Measurements from ENCODE around the gene SIL1. TPM values are rescaled to one million over a fixed set of nuclear protein-coding genes. Genes with fewer than 3 reads are reported as not detected.

Gene SIL1
- 113 and 143 TPM in 2 replicates for total RNA-seq

GRCh38 chr5:139197710-139198669 is at the start of gene SIL1:
SIL1 (minus strand) TSS chr5:139198368; CDS start chr5:139127843, 70,525 bp downstream.

Other genes starting within 250 kb of the SIL1 start
- gene MATR3, start 95.4 kb upstream of the SIL1 start, total RNA-seq: 193 and 203 TPM in 2 replicates
- 53.5 and 69.2 TPM in 2 replicates for gene PAIP2, start 143.5 kb upstream of the SIL1 start, total RNA-seq
- under 0.01 TPM in 1 of 2 replicates, not detected in the other for gene SLC23A1, start 184.9 kb upstream of the SIL1 start, total RNA-seq
- gene MZB1, start 191.5 kb upstream of the SIL1 start, total RNA-seq: 0.14 and 0.18 TPM in 2 replicates
- gene PROB1, start 196.7 kb upstream of the SIL1 start, total RNA-seq: 0.71 and 1.0 TPM in 2 replicates
- 7.3 and 8.4 TPM in 2 replicates for gene SPATA24, start 205.7 kb upstream of the SIL1 start, total RNA-seq
- 6.3 and 7.3 TPM in 2 replicates for gene DNAJC18, start 241.2 kb upstream of the SIL1 start, total RNA-seq